ENCODE measurements around the gene RUBCN. TPM values are rescaled to one million over a fixed set of nuclear protein-coding genes. Genes with fewer than 3 reads are reported as not detected.
"Not testable (repeated sequence)": the region's sequence is repeated elsewhere in the genome, so short reads cannot be mapped to it uniquely, and the experiment has no call there.

The RUBCN gene
- total RNA-seq, 1 donor from 2014 or later: 27.3 TPM

- no peak for FAIRE-seq
Observed at GRCh38 chr3:197690754-197691153, 46.0 kb downstream of the RUBCN start.

GRCh38 chr3:197687570-197687969, 49.1 kb downstream of the RUBCN start:
- FAIRE-seq (no peak), DNase-seq (ENCODE audit: low spot score in 2 of 2) (no peak)

More at GRCh38 chr3:197690754-197691153, 46.0 kb downstream of the RUBCN start:
- DNase-seq (ENCODE audit: low spot score in 2 of 2): no peak

DNA sequence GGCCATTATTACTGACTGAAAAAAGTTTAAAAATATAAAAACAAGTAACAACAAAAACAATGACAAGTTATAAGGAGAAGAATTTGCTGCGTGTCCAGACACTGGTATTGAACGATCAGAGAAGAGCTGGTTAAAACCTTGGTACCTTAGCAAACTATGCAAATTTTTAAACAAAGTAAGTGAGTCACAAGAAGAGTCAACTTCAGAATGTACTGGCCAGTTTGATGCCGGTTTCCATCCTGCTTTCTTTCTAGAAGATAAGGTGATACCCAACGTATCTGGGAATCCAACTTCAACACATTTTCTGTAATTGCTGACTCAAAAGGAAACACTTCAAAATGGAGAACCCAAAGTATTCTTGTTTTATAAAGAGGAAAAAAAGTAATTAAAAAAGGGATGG, 49.8 kb downstream of the RUBCN start:
- DNase-seq (ENCODE audit: low spot score in 2 of 2) (no peak), FAIRE-seq (no peak)

DNA sequence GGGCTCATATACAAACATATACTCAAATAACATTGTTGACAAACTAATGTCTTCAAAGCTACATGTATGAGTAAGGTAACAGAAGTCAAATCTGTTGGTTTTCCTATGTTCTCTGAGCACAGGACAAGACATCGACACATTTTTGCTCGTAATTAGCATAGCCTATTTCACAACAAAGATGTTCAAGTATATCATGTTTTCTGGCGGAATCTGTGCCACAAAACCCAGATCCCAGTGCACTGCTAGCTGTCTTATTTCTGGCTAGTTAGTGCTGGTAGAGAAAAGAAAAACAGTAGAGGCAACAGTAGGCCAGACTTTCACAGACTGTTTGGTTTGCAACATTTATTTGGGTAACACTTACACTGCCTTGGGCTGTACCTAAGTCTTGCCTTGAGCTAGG, 51.2 kb downstream of the RUBCN start:
- DNase-seq (ENCODE audit: low spot score in 2 of 2): no peak
- no peak for FAIRE-seq

DNA sequence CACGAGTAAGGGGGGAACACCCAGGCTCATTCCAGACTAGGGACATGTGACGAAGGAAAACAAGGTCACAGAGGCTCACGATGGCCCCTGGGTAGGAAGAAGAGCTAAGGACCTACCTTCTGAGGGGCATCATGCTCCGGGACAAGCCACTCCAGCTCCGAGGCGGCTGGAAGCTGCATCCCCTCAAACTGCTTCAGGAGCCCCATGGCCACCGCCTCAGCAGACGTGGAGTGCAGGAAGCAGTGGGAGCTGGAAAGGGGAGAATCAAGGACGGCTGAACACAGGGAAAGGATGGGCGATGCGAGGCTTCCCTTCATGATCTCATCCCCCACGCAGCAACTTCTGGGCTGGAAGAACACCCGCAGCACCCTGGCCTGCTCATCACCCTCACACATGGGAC, 53.5 kb downstream of the RUBCN start:
- FAIRE-seq (no peak), DNase-seq (ENCODE audit: low spot score in 2 of 2) (no peak)

DNA sequence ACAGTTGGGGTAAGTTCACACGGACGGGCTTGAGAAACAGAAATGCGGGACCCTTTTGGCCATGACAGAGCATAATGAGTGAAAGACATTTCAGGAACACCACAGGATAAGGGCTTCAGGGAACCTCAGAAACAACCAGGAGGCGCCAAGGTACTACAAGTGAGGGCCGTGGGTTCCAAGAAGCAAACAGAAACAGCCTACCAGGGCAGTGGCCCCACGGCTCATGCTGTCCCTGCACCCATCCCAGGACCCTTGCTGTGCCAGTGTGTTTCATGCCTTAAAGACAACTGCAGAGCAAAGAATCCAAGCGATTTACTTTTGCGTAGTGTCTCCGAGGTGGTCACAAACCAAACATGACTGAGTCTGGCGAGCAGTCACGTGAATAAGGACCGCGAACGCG, 54.0 kb downstream of the RUBCN start:
- FAIRE-seq (no peak), DNase-seq (ENCODE audit: low spot score in 2 of 2) (no peak)

DNA sequence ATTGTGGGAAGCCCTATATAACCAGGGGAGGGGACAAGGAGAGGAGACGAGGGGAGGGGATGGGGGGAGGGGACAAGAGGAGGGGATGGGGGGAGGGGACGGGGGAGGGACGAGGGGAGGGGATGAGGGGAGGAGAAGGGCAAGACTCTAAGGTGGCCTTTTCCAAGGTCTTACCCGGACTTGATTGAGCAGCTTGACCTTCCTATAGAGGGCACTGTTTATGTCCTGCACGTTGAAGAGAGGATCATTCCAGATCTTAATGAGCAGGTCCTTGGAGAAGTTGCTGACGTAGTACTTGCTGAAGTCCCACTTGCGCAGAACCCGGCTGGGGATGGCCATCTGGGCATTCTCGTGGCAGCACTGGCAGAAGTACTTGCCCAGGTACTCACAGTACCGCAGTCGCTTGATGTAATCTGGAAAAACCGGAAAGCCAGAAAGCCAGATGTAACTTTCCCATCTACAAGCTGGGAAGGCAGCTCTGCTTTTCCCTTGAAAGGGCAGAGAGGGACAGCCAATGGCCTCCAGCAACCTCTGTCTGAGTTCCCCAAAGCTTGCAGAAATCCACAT, 55.7 kb downstream of the RUBCN start:
- FAIRE-seq (no peak), DNase-seq (ENCODE audit: low spot score in 2 of 2) (no peak)

DNA sequence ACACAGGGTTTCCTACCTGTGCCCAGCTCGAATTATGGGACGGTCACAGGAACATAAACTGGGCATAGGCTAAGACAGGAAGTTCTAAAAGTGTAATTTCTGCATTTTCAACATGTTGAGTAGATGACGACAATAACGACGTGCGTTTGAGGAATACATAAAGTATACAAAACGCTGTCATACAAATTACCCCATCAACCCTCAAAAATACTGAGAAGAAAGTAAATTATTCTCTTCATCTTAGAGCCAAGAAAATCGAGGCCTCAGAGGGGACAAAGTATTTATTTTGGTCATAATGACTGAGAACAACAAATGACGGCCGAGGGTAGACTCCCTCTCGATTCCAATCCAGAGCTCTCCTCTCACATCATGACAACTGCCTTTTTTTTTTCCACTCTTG, 60.8 kb downstream of the RUBCN start:
- FAIRE-seq (no peak), DNase-seq (ENCODE audit: low spot score in 2 of 2) (no peak)

- DNase-seq (ENCODE audit: low spot score in 2 of 2): no peak
- FAIRE-seq: no peak
Observed at GRCh38 chr3:197675563-197675860, 61.2 kb downstream of the RUBCN start.

DNA sequence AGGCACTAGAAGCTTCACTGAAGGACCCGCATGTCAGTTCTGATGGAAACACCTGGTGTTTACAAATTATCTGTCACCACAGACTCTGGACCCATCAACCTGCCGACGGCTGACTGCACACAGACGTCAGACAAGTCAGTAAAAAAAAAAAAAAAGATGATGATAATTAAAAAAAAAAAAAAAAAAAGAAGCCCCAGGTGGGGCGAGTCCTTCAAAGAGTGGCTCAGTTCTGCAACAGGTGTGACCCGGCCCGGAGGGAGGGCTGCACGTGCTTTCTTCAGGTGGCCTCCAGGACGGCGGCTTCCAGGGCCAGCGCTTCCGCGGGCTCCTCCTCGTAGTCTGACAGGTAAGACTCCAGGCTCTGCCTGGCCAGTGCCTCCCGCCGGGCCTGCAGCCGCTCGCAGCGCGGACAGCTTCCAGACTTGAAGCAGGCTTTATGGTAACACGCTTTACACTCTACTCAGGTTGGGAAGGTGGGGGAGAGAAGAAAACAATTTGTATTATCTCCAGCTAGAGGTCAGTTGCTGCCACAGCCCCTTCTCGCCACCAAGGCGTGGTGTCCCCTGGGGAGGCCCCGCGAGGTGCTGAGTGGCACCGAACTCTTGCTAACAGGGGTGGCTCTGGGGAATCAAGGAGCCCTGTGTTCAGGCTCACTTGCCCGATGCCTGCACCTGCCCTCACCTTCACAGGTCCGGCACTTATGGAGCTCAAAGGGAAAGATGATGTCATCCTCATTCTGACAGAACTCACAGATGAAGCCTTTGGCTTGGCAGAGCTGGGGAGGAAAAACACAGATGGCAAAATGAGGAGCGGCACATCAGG, 61.8 kb downstream of the RUBCN start:
- DNase-seq (ENCODE audit: low spot score in 2 of 2) (no peak), FAIRE-seq (no peak)

DNA sequence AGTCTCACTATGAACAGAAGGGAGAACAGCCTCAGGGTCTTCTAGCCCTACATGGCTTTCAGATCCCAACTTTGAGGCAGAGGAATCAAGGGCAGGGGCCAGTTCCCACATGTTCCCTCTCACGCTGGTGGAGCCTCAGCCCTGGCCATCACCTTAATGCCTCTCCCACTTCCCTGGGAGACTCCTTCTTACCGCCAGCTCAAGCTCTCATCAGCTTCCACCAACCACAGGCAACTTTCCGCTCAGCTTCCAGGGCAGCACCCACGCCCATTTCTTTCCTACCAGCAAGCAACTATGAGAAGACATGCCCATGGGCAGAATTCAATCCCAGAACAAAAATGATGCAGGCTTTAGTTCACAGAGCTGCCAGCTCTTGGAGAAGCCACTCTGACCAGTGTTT, 63.5 kb downstream of the RUBCN start:
- DNase-seq (ENCODE audit: low spot score in 2 of 2) (no peak), FAIRE-seq (no peak)

DNA sequence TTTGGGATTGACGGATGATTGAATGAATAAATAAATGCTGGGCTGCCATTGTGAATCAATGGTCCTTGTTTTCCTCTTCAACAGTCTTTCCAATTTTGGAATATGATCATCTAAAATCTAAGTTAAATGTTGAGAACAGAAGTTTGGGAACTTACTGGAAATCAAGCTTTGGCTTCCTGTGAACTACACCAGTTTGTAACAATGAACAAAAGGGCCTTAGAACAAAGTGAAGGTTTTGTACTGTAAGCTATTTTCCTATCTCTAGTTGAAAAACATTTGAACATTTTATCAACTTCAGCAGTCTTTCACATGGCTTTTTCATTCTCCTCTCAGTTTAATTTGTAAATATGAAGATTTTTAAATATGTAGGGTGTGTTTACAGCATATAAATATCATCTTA, 66.3 kb downstream of the RUBCN start:
- no peak for FAIRE-seq

GRCh38 chr3:197667968-197668367, 68.7 kb downstream of the RUBCN start:
- DNase-seq (ENCODE audit: low spot score in 2 of 2): no peak
- no peak for FAIRE-seq

More for the DNA sequence above, 66.3 kb downstream of the RUBCN start:
- DNase-seq (ENCODE audit: low spot score in 2 of 2): no peak

DNA sequence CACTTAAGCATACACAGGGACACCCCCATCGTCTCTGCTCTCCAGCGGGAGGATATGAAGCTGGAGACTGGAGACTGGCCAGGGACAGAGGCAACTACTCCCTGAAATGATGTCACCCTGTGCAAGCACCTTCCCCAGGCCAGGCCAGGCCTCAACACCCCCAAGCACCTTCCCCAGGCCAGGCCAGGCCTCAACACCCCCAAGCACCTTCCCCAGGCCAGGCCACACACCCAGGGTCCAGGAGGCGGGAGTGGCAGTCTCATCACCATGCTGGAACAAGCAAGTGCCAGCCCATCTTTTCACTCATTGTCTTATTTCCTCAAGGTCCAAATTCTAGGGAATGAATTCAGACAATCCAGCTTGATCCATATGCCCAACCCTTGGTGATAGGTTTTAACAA, 69.4 kb downstream of the RUBCN start:
- DNase-seq (ENCODE audit: low spot score in 2 of 2); FAIRE-seq: not testable (repeated sequence)

GRCh38 chr3:197666221-197666842, 70.4 kb downstream of the RUBCN start:
- DNase-seq (ENCODE audit: low spot score in 2 of 2); FAIRE-seq: not testable (repeated sequence)

GRCh38 chr3:197665549-197665948, 71.2 kb downstream of the RUBCN start:
- DNase-seq (ENCODE audit: low spot score in 2 of 2); FAIRE-seq: not testable (repeated sequence)

DNA sequence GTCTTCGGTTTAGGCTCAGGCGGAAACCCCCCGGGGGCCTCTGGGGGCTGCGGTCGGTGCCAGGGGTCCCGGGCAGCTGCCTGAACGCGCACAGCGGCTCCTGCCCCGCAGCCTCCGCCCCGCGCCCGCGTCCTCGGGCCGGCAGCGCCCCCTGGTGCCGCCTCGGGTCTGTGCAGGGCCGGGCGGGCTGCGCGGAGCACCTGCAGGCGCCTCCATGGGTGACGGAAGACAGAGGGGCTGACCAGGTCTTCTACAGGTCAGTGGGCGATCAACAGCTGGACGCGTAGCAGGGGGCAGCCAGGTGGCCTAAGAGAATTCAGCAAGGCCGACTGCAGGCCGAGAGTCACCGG, 71.6 kb downstream of the RUBCN start:
- FAIRE-seq; DNase-seq (ENCODE audit: low spot score in 2 of 2): not testable (repeated sequence)

DNA sequence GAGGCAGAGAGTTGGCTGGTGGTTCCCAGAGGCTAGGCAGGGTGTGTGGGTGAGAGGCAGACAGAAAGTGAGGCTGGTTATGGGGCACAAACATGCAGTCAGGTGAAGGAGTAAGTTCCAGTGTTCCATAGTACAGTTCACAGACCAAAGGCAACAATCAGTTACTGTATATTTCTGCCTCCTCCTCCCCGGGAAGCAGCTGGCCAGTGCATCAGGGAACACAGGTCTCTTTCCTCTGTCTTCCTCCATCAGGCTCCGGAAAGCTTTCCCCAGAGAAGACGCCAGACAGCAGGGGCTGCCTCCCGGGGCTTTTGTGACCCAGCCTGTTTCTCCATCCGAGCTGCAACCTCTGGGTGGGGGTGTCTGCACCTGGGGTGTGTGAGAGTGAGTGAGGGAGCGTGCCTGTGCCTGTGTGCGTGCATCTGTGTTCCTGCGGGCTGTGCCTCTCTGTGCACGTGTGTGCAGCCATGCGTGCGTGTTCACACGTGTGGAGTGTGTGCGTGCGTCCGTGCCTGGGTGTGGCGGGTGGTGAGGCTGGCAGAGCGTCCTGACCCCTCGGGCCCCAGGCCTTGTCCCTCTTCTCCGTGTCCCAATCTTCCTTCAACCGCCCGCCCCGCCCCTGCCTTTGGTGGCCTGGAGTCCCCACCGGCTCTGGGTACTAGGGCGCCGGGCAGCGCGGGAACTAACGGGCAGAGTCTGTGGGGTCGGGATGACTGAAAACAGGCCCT, 72.1 kb downstream of the RUBCN start:
- not testable (repeated sequence) for FAIRE-seq; DNase-seq (ENCODE audit: low spot score in 2 of 2)

DNA sequence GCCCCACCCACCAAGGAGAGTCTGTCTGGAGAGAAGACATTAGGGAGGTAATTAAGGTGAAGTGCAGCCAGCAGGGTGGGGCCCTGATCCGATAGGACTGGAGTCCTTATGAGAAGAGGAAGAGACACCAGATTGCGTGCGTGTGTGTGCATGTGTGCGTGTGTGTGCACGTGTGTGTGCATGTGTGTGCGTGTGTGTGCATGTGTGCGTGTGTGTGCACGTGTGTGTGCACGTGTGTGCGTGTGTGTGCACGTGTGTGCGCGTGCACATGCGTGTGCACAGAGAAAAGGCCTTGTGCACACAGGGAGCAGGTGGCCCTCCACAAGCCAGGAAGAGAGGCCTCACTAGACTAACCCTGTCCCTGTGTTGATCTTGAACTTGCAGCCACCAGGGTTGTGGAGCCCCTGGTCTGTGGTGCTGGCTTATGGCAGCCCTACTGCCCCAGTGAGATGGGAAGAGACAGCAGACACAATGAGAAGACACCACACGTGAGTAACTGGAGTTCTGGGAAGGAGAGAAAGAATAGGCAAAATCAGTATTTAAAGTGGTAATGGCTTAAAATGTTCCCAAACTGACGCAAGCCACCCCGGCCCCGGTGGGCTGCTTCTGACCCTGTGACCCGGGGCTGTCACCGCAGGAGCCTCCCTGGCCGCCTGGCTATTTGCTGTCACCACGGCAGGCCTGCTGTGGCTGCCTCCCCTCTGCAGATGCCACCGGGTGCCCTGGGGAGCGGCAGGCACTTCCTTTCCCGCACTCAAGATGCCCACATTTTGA, 73.2 kb downstream of the RUBCN start:
- not testable (repeated sequence) for DNase-seq (ENCODE audit: low spot score in 2 of 2); FAIRE-seq

- not testable (repeated sequence) for DNase-seq (ENCODE audit: low spot score in 2 of 2); FAIRE-seq
Observed at GRCh38 chr3:197662352-197662751, 74.4 kb downstream of the RUBCN start.
